Esophagus squamous epithelium (tissue), 5 donors: ENCODE data around the gene ZDHHC18. TPM values are rescaled to one million over a fixed set of nuclear protein-coding genes. Genes with fewer than 3 reads are reported as not detected.

ENCODE experiments used
- DNase-seq: peaks from one replicate; lab custom pipeline; 2025; lab: John Stamatoyannopoulos, UW
- H3K27ac ChIP-seq, 4 donors: fragments of 200-600 bp; sonication (generic); one replicate each; pipeline ENCODE4 v1.5.1; 2016 to 2019; ENCODE audit warnings: mild to moderate bottlenecking in 1 of 4
- H3K27me3 ChIP-seq, 4 donors: fragments of 200-600 bp; sonication (generic); 1 replicate in 3 of 4; 2 replicates in 1 of 4; pipeline versions ENCODE4 v1.5.1 to v1.6.0; 2017 to 2021; ENCODE audit warnings: antibody characterized with exemption in 1 of 4
- H3K36me3 ChIP-seq, 3 donors: fragments of 200-600 bp; sonication (generic); one replicate each; pipeline ENCODE4 v1.5.1; 2016 to 2019
- H3K4me1 ChIP-seq, 3 donors: fragments of 200-600 bp; sonication (generic); one replicate each; pipeline ENCODE4 v1.5.1; 2017 to 2019
- H3K4me3 ChIP-seq, 4 donors: fragments of 200-600 bp; sonication (generic); 1 replicate in 3 of 4; 2 replicates in 1 of 4; pipeline ENCODE4 v1.5.1; 2016 to 2019; ENCODE audit warnings: mild to moderate bottlenecking in 2 of 4, moderate library complexity in 1 of 4
- H3K9me3 ChIP-seq, 3 donors: fragments of 200-600 bp; sonication (generic); one replicate each; pipeline ENCODE4 v1.5.1; 2016 to 2019
- POLR2A ChIP-seq, 4 donors: fragments of 450-650 bp; IDR thresholded peaks; one replicate each; pipeline ENCODE4 v1.6.1; 2017; ENCODE audit warnings: antibody characterized with exemption in 4 of 4, mild to moderate bottlenecking in 4 of 4, moderate library complexity in 3 of 4
- WGBS, 2 donors: methylation state at CpG; one replicate each; pipeline ENCODE4 v1.1.5; 2018; 5-methylcytosine and 5-hydroxymethylcytosine counted together
- intact Hi-C: fragments of 100-400 bp; cut with DNase I; formaldehyde crosslinking; loops from one replicate; pipeline ENCODE4 v1.15.0; 2022
- total RNA-seq, 4 donors: library from RNA; depleted of rRNA; stranded (reverse); fragments of >200 nt; gene quantifications; one replicate each; pipeline ENCODE4 v1.1.0, GENCODE V29; 2016
- TF ChIP-seq, protein P1 (sequence below), 6 experiments: fragments of 450-650 bp in 4 of 6; fragments of 200-600 bp in 2 of 6; sonication (generic) in 2 of 6; IDR thresholded peaks; one replicate each; pipeline ENCODE4 v1.5.1; 2016 to 2019; ENCODE audit warnings: antibody characterized with exemption in 6 of 6, mild to moderate bottlenecking in 4 of 6, moderate library complexity in 4 of 6
- donor health status: DM: yes; HTN: yes; CAD: no.

The ZDHHC18 gene
- total RNA-seq, 4 donors from 2014 or later: 24.5 to 34.4 (median 29.4) TPM

DNA sequence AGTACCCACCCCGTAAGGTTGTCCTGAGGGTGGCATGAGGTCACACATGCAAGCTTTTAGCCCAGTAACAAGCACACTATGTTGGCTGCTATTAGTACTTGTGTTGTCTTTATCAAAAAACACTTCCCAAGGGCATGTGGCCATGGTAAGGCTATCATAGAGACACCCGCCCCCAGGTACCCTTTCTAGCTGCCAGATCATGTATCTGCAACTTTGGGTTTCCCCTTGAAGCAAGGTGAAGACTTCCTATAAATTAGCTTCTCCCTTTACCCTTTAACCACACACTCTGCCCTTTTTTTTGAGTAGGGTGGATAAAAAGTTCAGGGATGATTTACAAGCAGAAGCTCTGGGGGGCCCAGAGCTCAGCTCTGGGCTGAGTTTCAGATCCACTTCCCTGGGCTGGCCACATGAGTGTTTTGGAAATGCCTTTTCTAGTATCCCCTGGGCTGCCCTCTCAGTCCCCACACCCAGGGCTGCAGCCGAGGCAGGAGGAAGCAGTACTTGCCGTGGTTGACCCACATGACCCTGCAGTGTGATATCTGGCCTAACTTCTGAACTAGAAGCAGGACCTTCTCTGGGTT lies 2.0 kb downstream of the ZDHHC18 start:
- Histone ChIP-seq H3K27ac (peak overlapping the region in 3 of 4 donors; percentile 28 to 94 (median 84)), H3K36me3 (peaks cover 6 to 41% (median 7%) of the 10 kb centered on the region in 3 donors), H3K4me3 (peak overlapping the region in 2 of 4 donors; percentile 0 to 94), H3K27me3 (no peaks in the 10 kb centered on the region), H3K4me1 (peaks cover 39 to 70% (median 41%) of the 10 kb centered on the region in 3 donors), H3K9me3 (no peaks in the 10 kb centered on the region)
- DNase-seq: no peak
- WGBS, 2 donors: 34 to 68% methylated on average over 3 of the region's 4 CpGs
- intact Hi-C loops: no loop called here
- TF ChIP-seq, protein P1, sequence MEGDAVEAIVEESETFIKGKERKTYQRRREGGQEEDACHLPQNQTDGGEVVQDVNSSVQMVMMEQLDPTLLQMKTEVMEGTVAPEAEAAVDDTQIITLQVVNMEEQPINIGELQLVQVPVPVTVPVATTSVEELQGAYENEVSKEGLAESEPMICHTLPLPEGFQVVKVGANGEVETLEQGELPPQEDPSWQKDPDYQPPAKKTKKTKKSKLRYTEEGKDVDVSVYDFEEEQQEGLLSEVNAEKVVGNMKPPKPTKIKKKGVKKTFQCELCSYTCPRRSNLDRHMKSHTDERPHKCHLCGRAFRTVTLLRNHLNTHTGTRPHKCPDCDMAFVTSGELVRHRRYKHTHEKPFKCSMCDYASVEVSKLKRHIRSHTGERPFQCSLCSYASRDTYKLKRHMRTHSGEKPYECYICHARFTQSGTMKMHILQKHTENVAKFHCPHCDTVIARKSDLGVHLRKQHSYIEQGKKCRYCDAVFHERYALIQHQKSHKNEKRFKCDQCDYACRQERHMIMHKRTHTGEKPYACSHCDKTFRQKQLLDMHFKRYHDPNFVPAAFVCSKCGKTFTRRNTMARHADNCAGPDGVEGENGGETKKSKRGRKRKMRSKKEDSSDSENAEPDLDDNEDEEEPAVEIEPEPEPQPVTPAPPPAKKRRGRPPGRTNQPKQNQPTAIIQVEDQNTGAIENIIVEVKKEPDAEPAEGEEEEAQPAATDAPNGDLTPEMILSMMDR (IDR thresholded peaks at IDR 0.05): no peak
- TF ChIP-seq POLR2A (IDR thresholded peaks at IDR 0.05): no peak

DNA sequence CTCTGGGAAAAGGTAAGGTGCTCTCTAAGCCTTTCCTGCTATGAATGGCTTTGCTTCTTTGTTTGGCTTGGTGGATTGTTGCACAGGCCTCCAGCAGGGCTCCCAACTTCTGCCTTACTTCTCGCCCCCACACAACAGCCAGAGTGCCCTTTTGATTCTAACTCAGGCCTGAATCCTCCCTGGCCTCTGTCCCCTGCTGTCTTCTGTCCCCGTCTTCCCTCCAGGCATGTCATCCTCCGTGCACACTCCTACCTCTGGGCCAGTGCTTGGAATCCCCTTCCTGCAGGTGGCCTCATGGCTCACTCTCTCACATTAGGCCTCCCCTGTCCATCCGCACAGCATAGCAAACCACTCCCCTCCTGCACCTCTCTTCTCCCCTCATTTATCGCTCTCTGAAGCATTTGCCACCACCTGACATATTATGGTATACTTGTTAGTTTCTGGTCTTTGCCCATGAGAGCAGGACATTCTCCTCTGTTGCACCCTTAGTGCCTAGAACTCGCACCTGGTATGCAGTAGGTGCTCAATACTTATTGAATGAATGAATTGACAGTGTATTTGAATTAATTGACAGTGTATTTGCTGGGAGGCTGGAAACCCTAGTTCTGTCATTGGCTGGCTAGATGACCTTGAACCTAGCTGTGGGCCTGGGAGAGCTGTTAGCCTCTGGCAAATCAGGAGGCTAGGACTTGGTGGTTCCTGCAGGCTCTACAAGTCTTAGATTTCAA lies 2.9 kb downstream of the ZDHHC18 start:
- DNase-seq: no peak
- Histone ChIP-seq H3K27ac (peak overlapping the region in 2 of 4 donors; percentile 84 to 94), H3K4me1 (peaks cover 39 to 71% (median 41%) of the 10 kb centered on the region in 3 donors), H3K36me3 (peaks cover 7 to 50% (median 11%) of the 10 kb centered on the region in 3 donors), H3K9me3 (no peaks in the 10 kb centered on the region), H3K27me3 (no peaks in the 10 kb centered on the region), H3K4me3 (no peak overlapping the region)
- intact Hi-C loops: no loop called here
- no peak for TF ChIP-seq POLR2A (IDR thresholded peaks at IDR 0.05)
- TF ChIP-seq, protein P1 (IDR thresholded peaks at IDR 0.05): no peak
- WGBS, 2 donors: 81 to 87% methylated on average over 6 of the region's 6 CpGs

DNA sequence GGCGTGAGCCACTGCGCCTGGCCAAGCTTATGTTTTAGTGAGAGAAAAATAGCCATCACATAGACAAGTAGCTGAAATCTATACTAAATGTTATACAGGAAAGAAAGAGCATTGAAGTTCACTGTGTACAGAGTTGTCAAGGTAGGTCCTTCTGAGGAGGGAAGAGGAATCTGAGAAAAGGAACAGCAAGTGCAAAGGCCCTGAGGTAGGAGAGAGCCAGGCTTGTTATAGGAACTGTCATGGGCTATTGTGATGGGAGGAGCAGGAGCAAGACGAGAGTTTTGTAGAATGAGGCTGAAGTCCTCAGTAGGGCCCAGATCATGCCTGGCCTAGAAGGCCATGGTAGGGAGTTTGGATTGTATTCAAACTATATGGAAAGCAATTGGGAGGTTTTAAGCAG lies 4.6 kb downstream of the ZDHHC18 start:
- DNase-seq: no peak
- TF ChIP-seq POLR2A (IDR thresholded peaks at IDR 0.05): no peak
- TF ChIP-seq, protein P1 (IDR thresholded peaks at IDR 0.05): no peak
- no peaks in the 10 kb centered on the region for H3K9me3 ChIP-seq
- H3K4me3 ChIP-seq: no peak overlapping the region
- no peak overlapping the region for H3K27ac ChIP-seq
- peaks cover 7 to 67% (median 24%) of the 10 kb centered on the region in 3 donors for H3K36me3 ChIP-seq
- peaks cover 26 to 54% (median 31%) of the 10 kb centered on the region in 3 donors for H3K4me1 ChIP-seq
- intact Hi-C loops: no loop called here
- 87 to 100% methylated on average over 3 of the region's 3 CpGs for WGBS, 2 donors
- H3K27me3 ChIP-seq: no peaks in the 10 kb centered on the region

DNA sequence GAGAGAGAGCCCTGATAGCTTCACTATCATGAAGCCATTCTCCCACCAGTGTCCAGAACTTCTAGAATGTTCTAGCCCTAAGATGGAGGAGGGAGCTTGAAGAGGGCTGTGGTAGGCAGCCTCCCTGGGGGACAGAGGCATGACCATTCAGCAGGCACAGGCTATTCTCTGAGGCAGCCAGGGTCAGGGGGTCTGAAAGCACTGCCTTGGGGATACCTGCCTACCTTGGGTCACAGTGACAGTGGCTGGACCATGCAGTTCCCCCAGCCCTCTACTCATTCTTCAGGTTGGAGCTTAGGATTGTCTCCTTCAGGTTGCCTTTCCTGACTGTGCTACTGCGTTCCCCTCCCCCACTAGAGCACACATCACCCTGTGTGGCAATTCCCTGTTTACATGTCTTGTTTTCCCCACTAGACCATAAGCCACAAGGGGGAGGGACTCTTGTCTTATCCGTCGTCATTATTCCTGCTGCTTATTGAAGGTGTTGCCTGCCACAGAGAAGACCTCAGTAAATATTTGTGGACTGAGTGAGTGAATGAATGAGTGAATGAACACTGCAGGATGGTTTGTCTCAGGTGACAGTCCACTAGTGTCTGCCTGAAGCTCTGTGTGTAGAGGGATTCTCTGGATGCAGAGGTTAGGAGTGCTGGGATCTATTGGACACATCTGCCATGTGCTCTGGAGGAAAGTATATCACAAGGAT lies 5.2 kb downstream of the ZDHHC18 start:
- no peak for DNase-seq
- H3K27me3 ChIP-seq: no peaks in the 10 kb centered on the region
- intact Hi-C loops: no loop called here
- H3K4me3 ChIP-seq: no peak overlapping the region
- H3K27ac ChIP-seq: peak overlapping the region in 1 of 4 donors; percentile 49
- TF ChIP-seq, protein P1 (IDR thresholded peaks at IDR 0.05): no peak
- TF ChIP-seq POLR2A (IDR thresholded peaks at IDR 0.05): no peak
- peaks cover 7 to 73% (median 24%) of the 10 kb centered on the region in 3 donors for H3K36me3 ChIP-seq
- H3K9me3 ChIP-seq: no peaks in the 10 kb centered on the region
- peaks cover 24 to 52% (median 28%) of the 10 kb centered on the region in 3 donors for H3K4me1 ChIP-seq
- 56 to 83% methylated on average over 2 of the region's 3 CpGs for WGBS, 2 donors
